Measurements from ENCODE around the gene PPP1CA. TPM values are rescaled to one million over a fixed set of nuclear protein-coding genes. Genes with fewer than 3 reads are reported as not detected.

PPP1CA gene
- total RNA-seq, 4 donors from 2014 or later = 50.6 to 97.8 (median 72.7) TPM

GRCh38 chr11:67372993-67373647, 28.5 kb downstream of the PPP1CA start, which contains the start of gene CLCF1:
CLCF1 (minus strand) TSS chr11:67373598; CDS start chr11:67373539, 59 bp downstream.
- Histone ChIP-seq H3K4me1 (peaks cover 0 to 62% (median 48%) of the 10 kb centered on the region in 4 donors), H3K27ac (peak within 1 kb of the TSS; percentile 87 to 99 (median 97)), H3K36me3 (no peaks in the 10 kb centered on the region), H3K9me3 (no peaks in the 10 kb centered on the region), H3K27me3 (no peaks in the 10 kb centered on the region), H3K4me3 (peak within 1 kb of the TSS; percentile 46 to 91 (median 76))
- DNase-seq (ENCODE audit: low spot score in 2 of 2) = peak in 1 of 2 donors; percentile 40
- TF ChIP-seq CTCF (IDR thresholded peaks at IDR 0.05) (no peak), EP300 (IDR thresholded peaks at IDR 0.05) (peak in 1 of 2 donors; percentile 7), POLR2A (IDR thresholded peaks at IDR 0.05) (peak in 1 of 2 donors; percentile 1)
- WGBS, 2 donors = 0% methylated on average over 16 to 60 of the region's 76 CpGs

- Histone ChIP-seq H3K4me1 (peaks cover 0 to 69% (median 50%) of the 10 kb centered on the region in 4 donors), H3K4me3 (peak overlapping the region; percentile 46 to 91 (median 76)), H3K27me3 (no peaks in the 10 kb centered on the region), H3K9me3 (no peaks in the 10 kb centered on the region), H3K27ac (peak overlapping the region; percentile 87 to 99 (median 97)), H3K36me3 (no peaks in the 10 kb centered on the region)
- WGBS, 2 donors = 2 to 3% methylated on average over 11 to 40 of the region's 78 CpGs
- DNase-seq (ENCODE audit: low spot score in 2 of 2) = no peak
- TF ChIP-seq POLR2A (IDR thresholded peaks at IDR 0.05) (peak; percentile 12 to 33), CTCF (IDR thresholded peaks at IDR 0.05) (no peak), EP300 (IDR thresholded peaks at IDR 0.05) (no peak)
Measured at GRCh38 chr11:67372321-67372992, 29.2 kb downstream of the PPP1CA start.

DNA sequence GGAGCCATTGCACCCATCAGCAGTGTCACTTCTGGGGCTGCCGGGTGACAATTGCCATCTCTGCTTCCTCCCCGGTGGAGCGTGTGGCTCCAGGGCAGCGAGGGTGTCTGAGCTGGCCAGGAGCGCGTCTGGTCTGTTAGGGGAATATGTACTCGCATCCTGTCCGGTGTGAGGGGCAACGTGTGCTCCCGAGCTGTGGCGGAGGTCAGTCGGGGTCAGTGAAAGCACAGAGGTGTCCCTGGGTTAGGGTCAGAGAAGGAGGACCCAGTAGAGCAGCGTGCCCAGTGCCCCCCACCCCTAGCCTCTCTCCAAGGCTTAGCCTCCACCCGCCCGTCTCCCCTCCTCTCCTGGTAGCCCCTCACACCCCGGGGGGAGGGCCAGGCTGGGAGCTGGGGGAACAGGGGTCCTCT, 29.7 kb downstream of the PPP1CA start:
- peak overlapping the region; percentile 87 to 99 (median 97) for H3K27ac ChIP-seq
- WGBS, 2 donors = 16 to 17% methylated on average over 15 to 16 of the region's 16 CpGs
- H3K36me3 ChIP-seq = no peaks in the 10 kb centered on the region
- peaks cover 0 to 74% (median 55%) of the 10 kb centered on the region in 4 donors for H3K4me1 ChIP-seq
- no peaks in the 10 kb centered on the region for H3K27me3 ChIP-seq
- no peak for DNase-seq (ENCODE audit: low spot score in 2 of 2)
- no peaks in the 10 kb centered on the region for H3K9me3 ChIP-seq
- H3K4me3 ChIP-seq = peak overlapping the region; percentile 46 to 91 (median 76)
- TF ChIP-seq CTCF (IDR thresholded peaks at IDR 0.05) (no peak), EP300 (IDR thresholded peaks at IDR 0.05) (no peak), POLR2A (IDR thresholded peaks at IDR 0.05) (no peak)

DNA sequence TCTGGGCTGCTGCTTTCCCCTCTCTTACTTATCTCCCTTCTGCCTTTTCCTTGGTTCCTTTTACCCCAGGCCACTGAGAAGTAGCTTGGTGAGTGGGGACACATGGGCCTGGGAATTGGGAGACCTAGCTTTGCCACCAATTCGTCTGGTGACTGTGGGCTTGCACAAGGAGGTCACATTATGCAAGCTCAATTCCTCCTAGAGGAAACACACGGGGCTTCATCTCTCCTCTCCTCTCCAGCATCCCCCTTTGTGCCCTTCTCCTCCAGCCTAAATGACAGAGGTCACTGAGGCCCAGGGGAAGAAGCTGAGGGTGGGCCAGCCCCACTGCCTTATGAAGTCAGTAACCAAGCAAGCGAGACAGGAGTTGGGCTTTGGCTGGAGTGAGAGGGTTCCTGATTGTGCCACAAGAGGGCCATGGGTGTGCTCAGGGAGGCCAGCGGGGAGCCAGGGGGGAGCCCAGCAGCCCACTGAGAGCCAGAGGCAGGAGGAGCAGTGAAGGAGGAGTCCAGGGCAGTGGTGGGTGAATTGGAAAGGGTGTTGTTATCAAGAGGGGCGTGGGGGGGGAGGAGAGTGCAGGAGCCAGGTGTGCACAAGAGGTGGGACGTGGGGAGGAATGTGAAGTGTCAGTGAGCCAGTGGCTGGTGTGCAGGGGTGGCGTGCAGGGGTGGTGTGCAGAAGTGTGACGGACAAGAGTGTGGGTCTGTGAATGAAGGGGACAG, 30.3 kb downstream of the PPP1CA start:
- TF ChIP-seq EP300 (IDR thresholded peaks at IDR 0.05) (no peak), CTCF (IDR thresholded peaks at IDR 0.05) (peak in 4 of 5 experiments; percentile 44 to 65 (median 58))
- Histone ChIP-seq H3K9me3 (no peaks in the 10 kb centered on the region), H3K27me3 (no peaks in the 10 kb centered on the region), H3K4me1 (peaks cover 0 to 80% (median 61%) of the 10 kb centered on the region in 4 donors), H3K4me3 (peak overlapping the region in 3 of 4 donors; percentile 46 to 91 (median 85)), H3K27ac (peak overlapping the region in 3 of 4 donors; percentile 96 to 99 (median 98)), H3K36me3 (no peaks in the 10 kb centered on the region)
- WGBS, 2 donors = 37 to 48% methylated on average over 8 of the region's 8 CpGs
- DNase-seq (ENCODE audit: low spot score in 2 of 2) = no peak
